GM19372 (cell line): ENCODE data around the gene NPW.

Experiments
- ATAC-seq: cut with Tn5 transposase; IDR thresholded peaks from one replicate; pipeline ENCODE4 v1.9.1; 2021; ENCODE audit warnings: mild to moderate bottlenecking, low read depth, moderate library complexity; ENCODE audit not compliant: unreplicated experiment

Gene NPW

GRCh38 chr16:2016407-2016922 lies 3.1 kb upstream of the NPW start:
- no peak for ATAC-seq

- no peak for ATAC-seq
Measured at GRCh38 chr16:2019921-2020831, 591 bp downstream of the NPW start.

DNA sequence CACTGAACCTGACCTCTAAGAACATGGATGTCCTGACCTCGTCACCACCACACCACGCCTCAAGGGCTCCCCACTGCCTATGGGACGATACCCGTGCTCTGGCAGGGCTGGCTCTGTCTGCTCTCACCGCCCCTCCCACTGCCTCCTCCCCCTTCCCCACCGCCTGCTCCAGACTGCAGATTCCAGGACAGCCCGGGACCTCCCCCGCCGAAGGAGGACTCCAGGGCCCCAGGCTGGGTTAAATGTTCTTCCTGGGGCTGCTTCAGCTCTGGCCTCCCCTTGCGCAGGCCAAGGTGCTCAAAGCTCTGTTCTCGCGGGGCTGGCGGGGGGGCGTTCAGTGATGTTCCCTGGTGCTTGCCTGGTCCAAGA lies 3.1 kb downstream of the NPW start:
- no peak for ATAC-seq

DNA sequence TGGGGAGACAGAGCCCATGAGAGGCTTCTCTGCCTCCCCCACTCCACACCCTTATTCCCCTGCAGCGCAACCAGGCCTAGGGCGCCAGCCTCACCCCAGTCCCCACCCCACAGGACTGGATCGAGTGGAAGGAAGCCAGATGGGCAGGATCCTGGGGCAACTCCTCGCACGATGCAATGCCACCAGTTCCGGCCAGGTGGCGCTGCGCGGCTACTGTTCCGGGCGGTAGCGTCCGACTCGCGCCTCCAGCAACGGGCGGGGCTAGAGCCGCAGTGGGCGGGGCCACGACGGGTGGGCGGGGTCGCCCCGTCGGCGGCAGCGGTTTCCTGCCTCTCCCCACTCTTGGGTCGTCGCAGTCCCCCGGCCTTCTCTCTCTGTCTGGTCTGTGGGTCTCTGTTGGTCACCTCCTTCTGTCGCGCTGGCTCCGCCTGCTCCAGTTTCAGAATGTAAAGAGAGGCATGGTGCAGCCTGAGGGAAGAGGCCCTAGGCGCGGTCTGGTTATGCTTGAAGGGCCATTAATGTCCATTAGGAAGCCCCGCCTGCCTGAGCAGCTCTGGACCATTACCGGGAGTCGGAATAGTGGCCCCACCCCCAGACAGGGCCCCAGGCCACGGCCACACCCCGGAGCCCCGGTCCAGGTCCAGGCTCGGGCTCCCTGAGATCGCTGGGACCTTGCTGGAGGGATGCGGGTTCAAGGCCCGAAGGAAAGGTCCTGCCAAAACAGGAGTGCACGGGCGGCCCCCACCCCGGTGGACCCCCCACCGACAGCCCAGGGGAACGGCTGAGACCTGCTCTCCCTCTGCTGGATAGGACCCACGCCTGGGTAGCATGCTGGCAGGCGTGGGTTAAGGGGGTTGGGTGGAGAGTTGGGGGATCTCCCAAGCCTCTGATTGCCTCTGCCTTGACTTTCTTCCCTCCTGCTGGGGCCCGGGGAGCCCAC lies 3.8 kb downstream of the NPW start:
- ATAC-seq, result peak; percentile 81

GRCh38 chr16:2024032-2024420 lies 4.4 kb downstream of the NPW start:
- no peak for ATAC-seq

DNA sequence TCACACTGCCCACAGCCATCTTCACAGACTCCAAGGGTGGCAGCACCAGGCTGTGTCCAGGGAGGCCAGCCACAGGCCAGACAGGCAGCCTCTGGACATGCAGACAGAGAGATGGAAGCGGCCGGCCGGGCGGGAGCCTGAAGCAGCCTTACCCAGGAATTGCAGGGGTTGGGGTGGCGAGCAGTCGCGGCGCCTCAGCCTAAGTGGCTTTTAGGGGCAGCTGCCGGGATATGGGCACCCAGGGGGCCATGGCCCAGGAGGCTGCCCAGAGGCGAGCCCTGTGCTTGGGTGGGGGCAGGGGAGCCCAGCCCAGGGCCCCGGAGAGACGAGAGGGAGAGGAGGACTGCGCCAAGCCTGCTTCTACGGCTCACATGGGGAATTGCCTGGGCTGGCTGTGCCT lies 5.7 kb downstream of the NPW start:
- no peak for ATAC-seq

- ATAC-seq, result no peak
Measured at GRCh38 chr16:2025878-2026460, 6.4 kb downstream of the NPW start.

- ATAC-seq, result no peak
Measured at GRCh38 chr16:2026461-2027023, 7.0 kb downstream of the NPW start, which contains the start of gene NHERF2. TSS of gene NHERF2 (plus strand) at chr16:2026902. CDS start at chr16:2027006, 104 bp downstream.

GRCh38 chr16:2027024-2028010 lies 7.7 kb downstream of the NPW start:
- ATAC-seq, result no peak

GRCh38 chr16:2028146-2028545 lies 8.6 kb downstream of the NPW start:
- no peak for ATAC-seq

DNA sequence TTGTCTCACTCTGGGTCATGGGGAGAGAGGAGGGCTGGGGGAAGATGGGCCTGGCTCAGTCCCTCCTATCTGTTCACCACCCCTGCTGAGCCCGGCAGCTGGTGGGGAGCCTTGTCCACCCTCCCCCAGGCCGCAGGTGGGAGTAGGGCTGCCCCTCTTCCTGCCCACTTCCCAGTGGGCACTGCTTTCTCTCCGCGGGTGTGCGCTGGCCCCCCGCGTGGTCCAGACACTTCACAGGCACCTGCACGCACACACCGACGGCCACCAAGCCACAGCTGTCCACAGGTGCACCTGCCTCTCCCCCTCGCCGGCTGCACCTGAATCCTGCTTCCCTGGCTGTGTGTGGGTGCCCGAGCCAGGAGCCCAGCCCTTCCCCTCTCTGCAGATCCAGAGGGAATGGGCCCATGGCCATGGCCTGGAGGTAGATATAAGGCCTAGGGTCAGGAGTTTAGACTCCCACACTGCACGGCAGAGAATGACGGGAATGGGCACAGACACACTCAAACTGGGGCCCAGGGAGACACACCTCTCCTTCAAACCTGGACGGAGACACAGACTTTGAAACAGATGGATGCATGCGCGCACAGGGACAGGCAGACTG lies 9.1 kb downstream of the NPW start:
- no peak for ATAC-seq

DNA sequence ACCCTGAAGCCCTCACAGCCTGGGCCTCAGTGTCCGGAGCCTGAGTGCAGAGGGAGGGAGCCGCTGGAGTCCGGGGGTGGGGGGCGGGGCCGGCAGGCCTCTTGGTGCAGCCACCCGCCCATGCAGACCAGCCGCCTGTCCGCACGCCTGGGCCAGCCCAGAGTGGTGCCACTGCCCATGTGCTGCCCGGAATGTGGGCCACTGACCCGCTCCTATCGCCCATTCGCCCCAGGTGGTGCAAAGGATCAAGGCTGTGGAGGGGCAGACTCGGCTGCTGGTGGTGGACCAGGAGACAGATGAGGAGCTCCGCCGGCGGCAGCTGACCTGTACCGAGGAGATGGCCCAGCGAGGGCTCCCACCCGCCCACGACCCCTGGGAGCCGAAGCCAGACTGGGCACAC lies 9.8 kb downstream of the NPW start:
- no peak for ATAC-seq

- ATAC-seq, result no peak
Measured at GRCh38 chr16:2030036-2030435, 10.5 kb downstream of the NPW start.

GRCh38 chr16:2031081-2031577 lies 11.5 kb downstream of the NPW start:
- no peak for ATAC-seq

DNA sequence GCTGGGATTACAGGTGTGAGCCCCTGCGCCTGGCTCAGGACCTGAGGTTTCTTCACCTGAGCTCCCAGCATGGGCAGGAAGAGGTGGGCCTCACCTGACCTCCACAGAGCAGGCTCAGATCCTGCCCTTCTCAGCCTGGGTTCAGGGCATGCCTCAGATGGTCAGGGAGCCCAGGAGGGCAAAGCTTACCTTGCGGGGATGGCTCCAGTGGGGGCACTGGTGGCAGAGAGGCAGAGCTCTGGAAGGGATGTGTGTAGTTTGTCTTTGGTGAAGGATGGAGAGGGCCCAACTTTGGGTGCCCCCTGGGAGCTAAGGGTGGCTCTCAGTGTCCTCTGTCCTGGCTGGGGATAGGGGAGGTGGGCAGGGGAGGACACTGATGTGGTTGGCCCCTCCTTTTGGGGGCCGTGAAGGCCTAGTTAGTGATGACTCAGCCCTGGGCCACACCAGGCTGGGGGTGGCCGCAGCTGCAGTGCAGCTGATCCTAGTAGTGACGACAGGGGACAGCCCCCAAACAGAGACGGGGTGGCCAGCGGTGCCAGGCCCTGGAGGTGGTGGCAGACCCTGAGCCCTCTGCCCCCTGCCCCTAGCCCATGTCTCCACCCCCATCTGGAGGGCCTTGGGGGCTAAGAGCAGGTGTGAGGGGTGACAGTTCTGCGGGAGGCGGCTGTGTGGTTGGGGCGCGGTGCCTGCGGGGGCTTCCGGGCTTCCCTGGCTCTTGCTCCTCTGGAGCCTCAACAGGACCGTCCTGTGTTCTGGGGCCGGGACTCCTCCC lies 12.9 kb downstream of the NPW start:
- ATAC-seq, result no peak

GRCh38 chr16:2033057-2033908 lies 13.7 kb downstream of the NPW start:
- ATAC-seq, result no peak
